ENCODE measurements around the gene CMIP.

CMIP gene

GRCh38 chr16:81694494-81695280, 250.1 kb downstream of the CMIP start:
- no peak for DNase-seq

DNA sequence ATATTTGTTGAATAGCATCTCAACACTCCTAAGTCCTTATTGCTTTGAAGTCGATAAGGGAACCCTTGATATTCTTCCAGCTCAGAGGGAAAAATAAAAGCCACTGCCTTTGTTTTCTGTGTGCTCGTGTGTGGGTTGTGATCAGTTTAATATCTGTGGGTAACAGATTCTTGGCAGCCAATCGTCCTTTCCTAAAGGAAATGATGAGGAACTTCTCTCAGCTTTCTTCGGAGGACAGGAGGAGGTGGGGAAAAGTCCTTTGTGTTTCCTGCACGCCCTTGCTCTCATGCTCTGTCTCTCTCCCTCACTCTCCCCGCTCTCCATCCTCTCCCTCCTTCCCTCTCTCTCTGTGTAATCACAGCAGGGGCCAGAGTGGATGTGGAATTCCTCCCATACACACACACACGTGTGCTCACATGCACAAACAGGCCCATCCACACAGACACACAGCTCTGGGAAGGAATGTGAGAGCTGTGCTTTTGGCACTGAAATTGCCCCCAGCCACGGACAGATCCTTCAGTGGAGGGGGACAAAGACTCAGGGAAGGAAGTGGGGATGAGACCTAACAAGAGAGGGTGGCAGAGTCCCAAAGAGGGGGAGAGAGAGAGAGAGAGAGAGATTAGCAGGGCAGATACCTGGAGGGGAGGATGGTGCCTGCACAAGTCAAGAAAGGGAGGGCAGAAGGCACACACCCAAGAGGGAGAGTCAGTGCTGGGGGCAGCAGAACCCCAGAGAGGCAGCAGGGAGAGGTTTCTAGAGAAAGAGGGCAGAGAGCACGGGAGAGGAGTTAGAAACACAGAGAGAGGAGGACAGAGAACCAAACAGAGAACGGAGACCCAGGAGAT, 250.9 kb downstream of the CMIP start:
- no peak for DNase-seq

DNA sequence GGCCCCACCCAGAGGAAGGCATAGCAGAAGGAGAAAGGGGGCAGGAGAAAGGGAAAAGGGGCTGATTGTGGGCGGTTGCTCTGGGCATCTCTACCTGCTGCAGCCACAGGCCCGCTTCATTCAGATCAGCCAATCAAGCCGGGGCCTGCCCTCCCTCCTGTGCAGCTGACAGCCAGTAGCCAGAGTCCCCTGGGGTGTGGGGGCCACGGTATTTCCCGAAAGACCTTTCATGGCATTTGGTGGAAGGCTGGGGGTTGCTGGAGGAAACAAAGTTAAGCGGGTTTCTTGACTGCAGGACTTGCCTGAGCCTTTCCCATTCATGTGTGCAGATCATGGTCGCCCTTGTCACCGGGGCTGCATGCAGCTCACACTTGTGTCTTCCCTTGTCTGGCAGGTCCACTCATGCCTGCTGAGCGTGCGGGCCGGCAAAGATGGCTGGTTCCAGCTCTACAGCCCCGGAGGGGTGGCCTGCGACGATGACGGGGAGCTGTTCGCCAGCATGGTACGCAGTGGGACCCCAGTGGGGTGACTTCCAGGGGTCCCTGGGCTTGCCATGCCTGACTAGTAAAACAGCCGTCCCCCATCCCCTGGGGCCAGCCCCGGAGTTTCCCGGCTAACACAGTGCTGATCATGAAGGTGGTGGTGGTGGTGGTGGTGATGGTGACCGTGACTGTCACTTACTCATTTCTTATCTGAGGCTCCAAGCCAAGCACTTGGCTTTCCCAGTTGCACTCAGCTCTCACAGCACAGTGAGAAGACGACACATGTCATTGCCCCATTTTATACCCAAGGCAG, 251.8 kb downstream of the CMIP start:
- DNase-seq: no peak

- peak; percentile 47 for DNase-seq
Measured at GRCh38 chr16:81696961-81697615, 252.5 kb downstream of the CMIP start.

DNA sequence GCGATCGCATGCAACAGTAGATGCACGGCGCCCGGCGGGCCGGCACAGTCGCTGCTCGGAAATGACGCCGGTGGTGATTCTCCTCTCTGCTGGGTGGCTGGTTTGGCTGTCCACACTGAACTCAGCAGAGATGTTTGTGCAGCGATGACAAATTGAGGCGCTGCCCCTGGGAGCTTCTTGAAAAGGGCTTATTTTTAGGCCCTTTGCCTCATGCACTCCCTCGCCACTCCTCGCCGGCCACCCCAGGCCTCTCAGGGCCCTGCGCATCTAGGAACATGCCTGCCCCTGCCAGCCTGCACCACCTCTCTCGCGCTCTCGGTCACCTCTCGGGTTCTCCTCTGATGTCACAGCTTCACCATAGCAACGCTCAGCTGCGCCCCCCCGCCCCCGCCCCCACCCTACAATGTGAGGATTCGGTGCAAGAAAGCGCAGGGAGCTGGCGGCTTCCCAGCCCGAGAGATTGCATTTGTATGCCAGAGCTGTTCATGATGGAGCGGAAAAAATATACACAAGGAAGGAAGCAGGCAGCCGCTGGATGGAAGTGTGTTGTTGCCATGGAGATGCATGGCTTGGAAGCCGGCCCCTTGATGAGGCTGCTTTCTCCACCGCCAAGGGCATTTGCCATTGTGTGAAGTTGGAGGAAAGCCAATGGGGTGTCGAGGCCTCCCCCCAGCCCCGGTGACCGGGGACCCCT, 253.2 kb downstream of the CMIP start:
- no peak for DNase-seq

DNA sequence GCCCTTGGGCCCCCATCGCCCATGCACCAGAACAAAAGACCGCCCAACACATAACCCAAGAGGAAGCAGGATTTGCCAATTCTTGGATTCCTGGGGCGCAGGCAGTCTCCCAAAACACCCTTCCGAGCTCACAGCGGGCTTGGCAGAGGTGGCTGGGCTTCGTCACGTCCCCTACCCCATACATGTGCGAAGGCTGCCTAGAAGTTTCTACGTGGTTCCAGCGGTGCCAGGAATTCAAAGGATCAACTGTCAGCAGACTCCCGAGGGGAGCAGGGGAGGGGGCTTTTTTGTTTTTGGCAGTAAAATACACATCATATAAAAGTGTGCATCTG, 253.7 kb downstream of the CMIP start:
- DNase-seq: no peak

DNA sequence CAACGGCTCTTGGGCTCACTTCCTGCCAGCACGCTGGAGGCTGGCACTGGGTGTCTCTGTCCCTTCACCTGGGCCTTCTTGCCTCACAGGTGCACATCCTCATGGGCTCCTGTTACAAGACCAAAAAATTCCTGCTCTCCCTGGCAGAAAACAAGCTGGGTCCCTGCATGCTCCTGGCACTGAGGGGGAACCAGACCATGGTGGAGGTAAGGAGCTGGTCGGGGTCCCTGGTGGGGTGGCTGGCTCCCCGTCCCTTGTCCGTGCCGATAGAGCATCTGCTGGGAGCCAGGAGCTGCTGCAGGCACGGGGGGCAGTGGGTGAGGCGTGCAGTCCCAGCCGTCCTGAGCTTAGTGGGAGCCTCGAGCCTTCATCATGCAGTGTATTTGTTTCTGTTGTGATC, 255.0 kb downstream of the CMIP start:
- no peak for DNase-seq

DNA sequence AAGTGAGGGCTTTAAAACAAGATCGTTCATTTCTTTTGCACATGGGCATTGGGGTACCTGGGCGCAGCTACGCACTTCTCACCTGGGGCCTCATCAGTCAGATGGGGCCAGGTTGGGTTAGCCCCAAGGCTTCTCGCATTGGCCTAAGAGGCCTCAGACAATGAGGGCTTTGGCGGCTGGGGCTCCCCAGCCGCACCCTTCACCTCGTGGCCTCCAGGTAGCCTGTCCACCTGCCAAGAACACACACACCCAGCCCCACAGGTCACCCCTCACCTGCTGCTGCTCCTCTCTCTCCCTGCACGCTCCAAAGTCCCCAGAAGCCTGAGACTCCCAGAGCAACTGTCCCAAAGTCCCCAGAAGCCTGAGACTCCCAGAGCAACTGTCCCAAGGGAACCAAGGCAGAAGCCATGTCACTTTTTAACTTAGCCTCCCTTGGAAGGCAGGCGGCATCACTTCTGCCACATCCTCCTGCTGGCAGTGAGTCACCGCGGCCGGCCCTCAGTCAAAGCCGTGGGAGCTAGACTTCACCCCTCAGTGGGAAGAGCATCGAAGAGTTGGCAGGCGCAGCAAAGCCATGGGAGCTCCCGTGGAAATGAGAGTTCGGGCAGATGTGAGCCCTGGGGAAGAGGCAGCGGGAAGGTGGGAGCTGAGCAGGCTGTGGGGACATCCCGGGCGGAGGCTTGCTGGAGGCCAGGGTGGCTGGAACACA, 255.6 kb downstream of the CMIP start:
- no peak for DNase-seq

DNA sequence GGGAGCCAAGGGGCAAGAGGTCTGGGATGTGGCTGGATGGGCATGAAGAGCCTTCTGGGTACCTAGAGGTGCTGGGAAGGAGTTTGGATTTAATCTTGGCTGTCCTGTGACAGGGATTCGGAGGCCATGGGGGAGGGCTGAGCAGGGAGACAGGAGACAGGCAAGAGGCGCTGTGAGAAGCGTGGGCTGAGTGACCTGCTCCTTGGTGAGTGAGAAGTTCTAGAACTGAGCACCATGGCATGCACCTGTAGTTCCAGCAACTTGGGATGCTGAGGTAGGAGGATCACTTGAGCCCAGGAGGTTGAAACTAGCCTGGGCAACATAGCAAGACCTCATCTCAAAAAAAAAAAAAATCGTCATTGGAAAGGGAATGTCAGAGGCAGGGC, 256.2 kb downstream of the CMIP start:
- no peak for DNase-seq

DNA sequence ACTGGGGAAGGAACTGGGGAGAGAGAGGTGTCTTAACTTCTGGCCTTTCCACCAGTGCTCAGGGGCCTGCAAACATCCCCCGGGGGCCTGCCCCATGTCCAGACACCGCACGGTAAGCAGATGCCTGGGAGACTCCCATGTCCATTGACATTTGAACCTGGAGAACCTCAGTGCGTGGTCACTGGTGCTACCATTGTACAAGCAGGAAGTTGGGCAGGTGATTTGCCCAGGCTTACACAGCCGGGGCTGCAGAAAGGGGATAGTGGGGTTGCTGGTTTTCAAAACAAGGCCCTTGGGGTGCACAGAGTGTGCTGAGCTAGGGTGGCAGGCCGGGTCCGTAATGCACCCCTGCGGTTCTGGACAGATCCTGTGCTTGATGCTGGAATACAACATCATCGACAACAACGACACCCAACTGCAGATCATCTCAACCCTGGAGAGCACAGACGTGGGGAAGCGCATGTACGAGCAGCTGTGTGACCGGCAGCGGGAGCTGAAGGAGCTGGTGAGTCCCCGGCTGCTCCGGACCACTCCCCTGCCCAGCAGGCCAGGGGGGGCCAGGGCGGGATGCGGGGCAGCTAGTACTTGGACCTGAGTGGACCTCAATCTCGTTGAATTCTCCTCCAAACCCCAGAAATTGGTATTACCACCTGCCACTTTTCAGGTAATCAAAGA, 256.8 kb downstream of the CMIP start:
- no peak for DNase-seq

DNA sequence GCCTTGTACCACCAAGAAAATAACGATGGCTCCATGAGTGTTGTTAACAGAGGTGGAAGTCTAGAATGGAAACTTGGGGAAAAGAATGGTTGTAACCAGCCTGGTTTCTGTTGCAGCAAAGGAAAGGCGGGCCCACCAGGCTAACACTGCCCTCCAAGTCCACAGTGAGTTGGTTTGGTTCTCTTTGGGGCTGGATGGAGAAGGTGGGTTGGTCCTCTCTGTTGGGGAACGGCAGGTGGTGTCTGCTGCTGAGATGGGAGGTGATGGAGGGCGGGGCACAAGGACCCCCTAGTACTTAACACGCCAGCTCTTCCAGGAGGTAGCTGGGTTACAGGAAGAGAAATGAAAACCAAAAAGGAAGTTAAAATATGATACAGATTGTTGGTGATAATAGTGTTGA, 257.9 kb downstream of the CMIP start:
- DNase-seq: no peak

- DNase-seq: no peak
Measured at GRCh38 chr16:81703177-81704155, 258.9 kb downstream of the CMIP start.

- no peak for DNase-seq
Measured at GRCh38 chr16:81705261-81705660, 260.7 kb downstream of the CMIP start.

- no peak for DNase-seq
Measured at GRCh38 chr16:81706327-81707295, 262.0 kb downstream of the CMIP start.

DNA sequence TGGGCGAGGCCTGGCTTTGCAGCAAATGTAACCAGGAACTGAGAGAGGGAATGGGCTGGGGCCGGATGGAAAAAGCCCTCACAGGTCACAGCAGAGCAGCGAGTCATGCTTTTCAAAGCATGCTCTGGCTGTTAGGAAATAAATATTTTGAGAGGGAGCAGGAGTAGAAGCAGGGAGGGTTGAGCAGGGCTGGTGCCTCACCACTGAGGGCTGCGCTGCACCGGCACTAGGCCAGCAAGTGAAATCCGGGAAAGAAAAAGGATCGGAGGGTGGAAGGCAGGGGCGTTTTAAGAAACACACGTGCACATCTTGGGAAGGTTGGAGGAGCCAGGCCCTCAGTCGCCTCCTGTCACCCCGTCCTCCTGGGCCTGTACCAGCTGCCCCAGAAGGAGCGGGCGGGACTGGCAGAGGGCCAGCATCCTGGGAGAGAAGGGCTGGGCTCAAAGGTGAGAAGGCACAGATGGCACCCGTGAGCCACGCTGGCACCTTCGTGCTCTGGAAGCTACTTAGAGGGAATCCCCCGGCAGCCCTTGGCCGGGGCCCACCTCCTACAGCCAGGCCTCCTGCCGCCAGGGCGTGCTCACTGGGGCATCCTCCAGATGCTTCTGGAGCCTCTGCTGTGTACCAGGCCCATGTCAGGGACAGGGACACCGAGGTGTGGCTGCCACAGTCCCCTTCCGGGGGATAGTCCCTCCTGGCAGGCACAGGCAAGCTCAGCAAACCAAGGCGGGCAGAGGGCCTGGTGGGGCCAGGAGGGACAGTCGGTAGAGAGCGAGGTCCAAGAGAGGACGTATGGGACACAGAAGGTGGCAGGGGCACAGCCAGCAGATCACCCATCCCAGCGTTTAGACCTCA, 263.0 kb downstream of the CMIP start:
- DNase-seq: no peak

DNA sequence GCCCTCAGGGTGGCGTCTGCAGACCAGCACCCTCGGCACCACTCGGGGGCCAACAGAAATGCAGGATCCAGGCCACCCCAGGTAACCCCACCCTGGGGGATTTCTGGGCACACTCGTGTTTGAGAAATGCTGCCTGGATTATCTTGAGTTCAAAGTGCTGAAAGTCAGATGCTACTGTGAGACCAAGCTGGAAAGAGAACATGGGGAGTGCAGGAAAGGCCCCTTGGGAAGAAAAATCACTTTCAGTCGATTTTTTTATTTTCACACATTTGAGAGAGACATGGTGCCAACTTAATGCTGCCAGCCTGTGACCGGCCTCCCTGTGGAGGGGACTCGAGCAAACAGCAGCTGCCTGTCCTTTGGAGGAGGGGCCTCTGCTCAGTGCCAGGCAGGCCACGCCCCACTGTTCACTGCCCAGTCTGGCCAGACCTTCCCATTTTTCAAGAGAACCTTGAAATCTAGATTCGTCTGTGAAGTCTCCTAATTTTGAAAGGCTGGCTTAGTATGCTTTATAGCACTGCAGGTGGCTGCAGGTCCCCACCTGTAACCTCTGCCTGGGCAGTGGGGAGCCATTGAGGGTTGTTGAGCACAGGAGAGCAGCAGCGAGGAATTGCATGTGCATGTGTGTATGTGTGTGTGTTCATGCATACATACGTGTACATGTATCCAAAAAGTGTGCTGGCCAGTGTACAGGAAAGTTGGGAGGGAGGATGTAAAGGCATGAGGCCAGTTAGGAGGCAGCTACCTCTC, 263.8 kb downstream of the CMIP start:
- no peak for DNase-seq

All from stimulated activated CD4-positive, alpha-beta T cell treated with anti-CD3 and anti-CD28 coated beads, Interleukin-1b, Interleukin-23, amount 100 ng/mL, for 48 hours (primary cell).